GM12801 (cell line): Measurements from ENCODE around the gene ZNF830.

Experiments
- TF ChIP-seq, protein P1 (sequence below): IDR thresholded peaks from one replicate; pipeline ENCODE4 v1.5.1; 2011; ENCODE audit warnings: control low read depth; ENCODE audit not compliant: insufficient read length; ENCODE audit errors: extremely low read depth

ZNF830 gene

GRCh38 chr17:35003778-35004177, 42.4 kb downstream of the ZNF830 start:
- TF ChIP-seq, protein P1, sequence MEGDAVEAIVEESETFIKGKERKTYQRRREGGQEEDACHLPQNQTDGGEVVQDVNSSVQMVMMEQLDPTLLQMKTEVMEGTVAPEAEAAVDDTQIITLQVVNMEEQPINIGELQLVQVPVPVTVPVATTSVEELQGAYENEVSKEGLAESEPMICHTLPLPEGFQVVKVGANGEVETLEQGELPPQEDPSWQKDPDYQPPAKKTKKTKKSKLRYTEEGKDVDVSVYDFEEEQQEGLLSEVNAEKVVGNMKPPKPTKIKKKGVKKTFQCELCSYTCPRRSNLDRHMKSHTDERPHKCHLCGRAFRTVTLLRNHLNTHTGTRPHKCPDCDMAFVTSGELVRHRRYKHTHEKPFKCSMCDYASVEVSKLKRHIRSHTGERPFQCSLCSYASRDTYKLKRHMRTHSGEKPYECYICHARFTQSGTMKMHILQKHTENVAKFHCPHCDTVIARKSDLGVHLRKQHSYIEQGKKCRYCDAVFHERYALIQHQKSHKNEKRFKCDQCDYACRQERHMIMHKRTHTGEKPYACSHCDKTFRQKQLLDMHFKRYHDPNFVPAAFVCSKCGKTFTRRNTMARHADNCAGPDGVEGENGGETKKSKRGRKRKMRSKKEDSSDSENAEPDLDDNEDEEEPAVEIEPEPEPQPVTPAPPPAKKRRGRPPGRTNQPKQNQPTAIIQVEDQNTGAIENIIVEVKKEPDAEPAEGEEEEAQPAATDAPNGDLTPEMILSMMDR, result no peak

DNA sequence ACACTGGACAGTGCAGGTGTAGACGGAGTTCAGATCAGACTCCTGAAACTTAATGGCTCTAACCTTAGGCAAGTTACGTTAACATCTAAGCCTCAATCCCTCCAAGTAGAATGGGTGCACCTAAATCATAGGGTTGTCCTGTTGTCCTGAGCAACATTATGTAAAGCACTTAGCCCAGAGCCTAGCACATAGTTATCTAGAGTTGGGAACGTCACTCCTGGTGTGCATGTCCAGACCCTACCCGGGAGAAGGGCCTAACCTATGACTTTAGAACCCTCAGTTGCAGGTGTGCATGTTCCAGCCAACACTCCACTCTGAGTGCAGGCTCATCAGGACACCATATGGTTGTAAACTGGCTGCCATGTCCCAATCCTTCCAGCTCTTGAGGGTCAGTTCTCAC, 45.0 kb downstream of the ZNF830 start:
- TF ChIP-seq, protein P1, result no peak

- TF ChIP-seq, protein P1, result no peak
Observed at GRCh38 chr17:35006961-35007360, 45.6 kb downstream of the ZNF830 start.

DNA sequence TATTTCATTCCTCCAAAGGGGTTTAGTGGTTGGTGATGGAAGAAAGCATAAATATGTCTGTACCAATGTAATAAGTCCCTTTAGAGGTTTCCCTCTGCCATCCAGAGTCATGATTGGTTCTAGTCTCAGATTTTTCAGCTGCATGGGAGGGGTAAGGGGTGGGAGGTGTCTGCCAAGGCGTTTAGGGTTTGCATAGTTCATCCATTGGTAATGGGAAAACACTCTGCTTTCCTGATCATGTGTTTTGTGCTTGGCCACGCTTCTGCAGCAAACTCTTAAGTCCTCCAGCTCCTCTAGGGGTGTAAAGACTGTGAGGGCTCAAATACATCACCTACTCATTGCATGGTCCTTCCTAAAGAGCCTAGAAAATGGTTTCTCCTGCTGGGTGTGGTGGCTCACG, 48.8 kb downstream of the ZNF830 start:
- TF ChIP-seq, protein P1, result no peak

- TF ChIP-seq, protein P1, result no peak
Observed at GRCh38 chr17:35011671-35012216, 50.4 kb downstream of the ZNF830 start.
